ENCODE results near the gene INHBA.

The INHBA gene

GRCh38 chr7:41698114-41698513 is 4.8 kb downstream of the INHBA start:
- no peak overlapping the region for H3K14ac ChIP-seq (ENCODE audit: low read length)
- no peak overlapping the region for H2BK120ac ChIP-seq (ENCODE audit: low read depth, low read length)
- no peak overlapping the region for H2BK15ac ChIP-seq (ENCODE audit: low read length)
- H3K9me3 ChIP-seq (replicated peaks in 1 of 2; ENCODE audit: control insufficient read depth in 2 of 2, insufficient read depth in 1 of 2, low read depth in 1 of 2, low read length in 2 of 2) = no peaks in the 10 kb centered on the region
- H3K4me3 ChIP-seq (ENCODE audit: low read length in 2 of 2) = no peak overlapping the region
- H3K4me1 ChIP-seq (ENCODE audit: control insufficient read depth in 2 of 2, insufficient read depth in 1 of 2, low read depth in 1 of 2, low read length in 2 of 2) = peaks cover 8 to 18% of the 10 kb centered on the region in 2 donors
- no peak overlapping the region for H2BK12ac ChIP-seq (ENCODE audit: low read length)
- no peak overlapping the region for H2AFZ ChIP-seq (ENCODE audit: low read length)
- no peak overlapping the region for H3K27ac ChIP-seq (replicated peaks; ENCODE audit: low read length)
- no peak overlapping the region for H3K9ac ChIP-seq (ENCODE audit: low read depth, low read length, poor library complexity)
- no peak overlapping the region for H3K18ac ChIP-seq (ENCODE audit: low read length)
- no peak overlapping the region for H3K4ac ChIP-seq (ENCODE audit: low read length)
- no peak overlapping the region for H3K4me2 ChIP-seq (ENCODE audit: insufficient read depth, low read length, poor library complexity, severe bottlenecking)
- no peak overlapping the region for H4K8ac ChIP-seq (ENCODE audit: low read depth, low read length)
- H2BK5ac ChIP-seq (ENCODE audit: low read length) = no peak overlapping the region
- H3K36me3 ChIP-seq (replicated peaks in 1 of 2; ENCODE audit: control insufficient read depth in 2 of 2, insufficient read depth in 2 of 2, low read length in 2 of 2) = no peaks in the 10 kb centered on the region
- no CpG with 5 or more reads among the region's 3 CpGs for WGBS, 2 donors (ENCODE audit: extremely low coverage in 2 of 2, insufficient read length in 2 of 2, insufficient replicate concordance in 1 of 2)
- no peaks in the 10 kb centered on the region for H3K79me1 ChIP-seq (ENCODE audit: low read depth, low read length)
- peaks cover 0 to 20% (median 3%) of the 10 kb centered on the region in 3 experiments for H3K27me3 ChIP-seq (ENCODE audit: control insufficient read depth in 3 of 3, insufficient read depth in 3 of 3, low read depth in 1 of 3, low read length in 3 of 3)
- H2AK5ac ChIP-seq (ENCODE audit: low read depth, low read length) = no peak overlapping the region
- H4K91ac ChIP-seq (ENCODE audit: low read depth, low read length, poor library complexity) = no peak overlapping the region
- H3K23ac ChIP-seq (ENCODE audit: low read depth, low read length, poor library complexity) = no peak overlapping the region
- no peak for DNase-seq (ENCODE audit: low spot score)

- DNase-seq (ENCODE audit: low spot score) = peak; percentile 82
- H3K36me3 ChIP-seq (replicated peaks in 1 of 2; ENCODE audit: control insufficient read depth in 2 of 2, insufficient read depth in 2 of 2, low read length in 2 of 2) = no peaks in the 10 kb centered on the region
- no peak overlapping the region for H2BK5ac ChIP-seq (ENCODE audit: low read length)
- no peak overlapping the region for H2AK5ac ChIP-seq (ENCODE audit: low read depth, low read length)
- H3K79me1 ChIP-seq (ENCODE audit: low read depth, low read length) = no peaks in the 10 kb centered on the region
- no peak overlapping the region for H2BK120ac ChIP-seq (ENCODE audit: low read depth, low read length)
- H3K4me2 ChIP-seq (ENCODE audit: insufficient read depth, low read length, poor library complexity, severe bottlenecking) = no peak overlapping the region
- no peak overlapping the region for H3K23ac ChIP-seq (ENCODE audit: low read depth, low read length, poor library complexity)
- no peak overlapping the region for H3K4me3 ChIP-seq (ENCODE audit: low read length in 2 of 2)
- H3K27ac ChIP-seq (replicated peaks; ENCODE audit: low read length) = no peak overlapping the region
- no peak overlapping the region for H3K14ac ChIP-seq (ENCODE audit: low read length)
- H2AFZ ChIP-seq (ENCODE audit: low read length) = no peak overlapping the region
- no CpG with 5 or more reads among the region's 15 CpGs for WGBS, 2 donors (ENCODE audit: extremely low coverage in 2 of 2, insufficient read length in 2 of 2, insufficient replicate concordance in 1 of 2)
- H4K91ac ChIP-seq (ENCODE audit: low read depth, low read length, poor library complexity) = no peak overlapping the region
- H3K4ac ChIP-seq (ENCODE audit: low read length) = no peak overlapping the region
- no peaks in the 10 kb centered on the region for H3K9me3 ChIP-seq (replicated peaks in 1 of 2; ENCODE audit: control insufficient read depth in 2 of 2, insufficient read depth in 1 of 2, low read depth in 1 of 2, low read length in 2 of 2)
- no peak overlapping the region for H2BK15ac ChIP-seq (ENCODE audit: low read length)
- H4K8ac ChIP-seq (ENCODE audit: low read depth, low read length) = no peak overlapping the region
- no peak overlapping the region for H2BK12ac ChIP-seq (ENCODE audit: low read length)
- H3K9ac ChIP-seq (ENCODE audit: low read depth, low read length, poor library complexity) = no peak overlapping the region
- peaks cover 0 to 20% (median 3%) of the 10 kb centered on the region in 3 experiments for H3K27me3 ChIP-seq (ENCODE audit: control insufficient read depth in 3 of 3, insufficient read depth in 3 of 3, low read depth in 1 of 3, low read length in 3 of 3)
- no peak overlapping the region for H3K18ac ChIP-seq (ENCODE audit: low read length)
- peaks cover 8 to 13% of the 10 kb centered on the region in 2 donors for H3K4me1 ChIP-seq (ENCODE audit: control insufficient read depth in 2 of 2, insufficient read depth in 1 of 2, low read depth in 1 of 2, low read length in 2 of 2)
Observed at GRCh38 chr7:41696323-41696916, 6.5 kb downstream of the INHBA start.

- no peak overlapping the region for H2AFZ ChIP-seq (ENCODE audit: low read length)
Observed at GRCh38 chr7:41695661-41696322, 7.1 kb downstream of the INHBA start.

GRCh38 chr7:41694495-41694894 is 8.4 kb downstream of the INHBA start:
- Histone ChIP-seq H3K23ac (ENCODE audit: low read depth, low read length, poor library complexity) (no peak overlapping the region), H2BK120ac (ENCODE audit: low read depth, low read length) (no peak overlapping the region), H3K9me3 (replicated peaks in 1 of 2; ENCODE audit: control insufficient read depth in 2 of 2, insufficient read depth in 1 of 2, low read depth in 1 of 2, low read length in 2 of 2) (no peaks in the 10 kb centered on the region), H3K18ac (ENCODE audit: low read length) (no peak overlapping the region), H3K4me2 (ENCODE audit: insufficient read depth, low read length, poor library complexity, severe bottlenecking) (no peak overlapping the region), H2BK15ac (ENCODE audit: low read length) (no peak overlapping the region), H2BK5ac (ENCODE audit: low read length) (no peak overlapping the region), H2AK5ac (ENCODE audit: low read depth, low read length) (no peak overlapping the region), H3K79me1 (ENCODE audit: low read depth, low read length) (no peaks in the 10 kb centered on the region), H3K27me3 (ENCODE audit: control insufficient read depth in 3 of 3, insufficient read depth in 3 of 3, low read depth in 1 of 3, low read length in 3 of 3) (peaks cover 0 to 11% (median 0%) of the 10 kb centered on the region in 3 experiments), H3K9ac (ENCODE audit: low read depth, low read length, poor library complexity) (no peak overlapping the region), H2BK12ac (ENCODE audit: low read length) (no peak overlapping the region), H3K4ac (ENCODE audit: low read length) (no peak overlapping the region), H3K4me3 (ENCODE audit: low read length in 2 of 2) (no peak overlapping the region), H3K4me1 (ENCODE audit: control insufficient read depth in 2 of 2, insufficient read depth in 1 of 2, low read depth in 1 of 2, low read length in 2 of 2) (peaks cover 1 to 3% of the 10 kb centered on the region in 2 donors), H4K8ac (ENCODE audit: low read depth, low read length) (no peak overlapping the region), H3K27ac (replicated peaks; ENCODE audit: low read length) (no peak overlapping the region), H3K14ac (ENCODE audit: low read length) (no peak overlapping the region), H4K91ac (ENCODE audit: low read depth, low read length, poor library complexity) (no peak overlapping the region), H3K36me3 (replicated peaks in 1 of 2; ENCODE audit: control insufficient read depth in 2 of 2, insufficient read depth in 2 of 2, low read length in 2 of 2) (no peaks in the 10 kb centered on the region), H2AFZ (ENCODE audit: low read length) (no peak overlapping the region)
- no peak for DNase-seq (ENCODE audit: low spot score)
- no CpG with 5 or more reads among the region's 6 CpGs for WGBS, 2 donors (ENCODE audit: extremely low coverage in 2 of 2, insufficient read length in 2 of 2, insufficient replicate concordance in 1 of 2)

More at GRCh38 chr7:41695661-41696322, 7.1 kb downstream of the INHBA start:
- no peak overlapping the region for H3K27ac ChIP-seq (replicated peaks; ENCODE audit: low read length)
- no peak overlapping the region for H2BK120ac ChIP-seq (ENCODE audit: low read depth, low read length)
- no peaks in the 10 kb centered on the region for H3K79me1 ChIP-seq (ENCODE audit: low read depth, low read length)
- H4K91ac ChIP-seq (ENCODE audit: low read depth, low read length, poor library complexity) = no peak overlapping the region
- no peak overlapping the region for H2BK15ac ChIP-seq (ENCODE audit: low read length)
- no peak overlapping the region for H2BK12ac ChIP-seq (ENCODE audit: low read length)
- no CpG with 5 or more reads among the region's 13 CpGs for WGBS, 2 donors (ENCODE audit: extremely low coverage in 2 of 2, insufficient read length in 2 of 2, insufficient replicate concordance in 1 of 2)
- H3K23ac ChIP-seq (ENCODE audit: low read depth, low read length, poor library complexity) = no peak overlapping the region
- no peak overlapping the region for H3K4me3 ChIP-seq (ENCODE audit: low read length in 2 of 2)
- H3K4me2 ChIP-seq (ENCODE audit: insufficient read depth, low read length, poor library complexity, severe bottlenecking) = no peak overlapping the region
- H3K9ac ChIP-seq (ENCODE audit: low read depth, low read length, poor library complexity) = no peak overlapping the region
- H3K4ac ChIP-seq (ENCODE audit: low read length) = no peak overlapping the region
- no peak overlapping the region for H3K14ac ChIP-seq (ENCODE audit: low read length)
- H2AK5ac ChIP-seq (ENCODE audit: low read depth, low read length) = no peak overlapping the region
- H3K4me1 ChIP-seq (ENCODE audit: control insufficient read depth in 2 of 2, insufficient read depth in 1 of 2, low read depth in 1 of 2, low read length in 2 of 2) = peaks cover 5 to 7% of the 10 kb centered on the region in 2 donors
- no peak overlapping the region for H4K8ac ChIP-seq (ENCODE audit: low read depth, low read length)
- H3K36me3 ChIP-seq (replicated peaks in 1 of 2; ENCODE audit: control insufficient read depth in 2 of 2, insufficient read depth in 2 of 2, low read length in 2 of 2) = no peaks in the 10 kb centered on the region
- no peaks in the 10 kb centered on the region for H3K9me3 ChIP-seq (replicated peaks in 1 of 2; ENCODE audit: control insufficient read depth in 2 of 2, insufficient read depth in 1 of 2, low read depth in 1 of 2, low read length in 2 of 2)
- peaks cover 0 to 18% (median 3%) of the 10 kb centered on the region in 3 experiments for H3K27me3 ChIP-seq (ENCODE audit: control insufficient read depth in 3 of 3, insufficient read depth in 3 of 3, low read depth in 1 of 3, low read length in 3 of 3)
- no peak overlapping the region for H3K18ac ChIP-seq (ENCODE audit: low read length)
- DNase-seq (ENCODE audit: low spot score) = no peak
- no peak overlapping the region for H2BK5ac ChIP-seq (ENCODE audit: low read length)

Data from neuronal stem cell (in vitro differentiated cells).